Kidney glomerular epithelial cell (primary cell): ENCODE measurements around the gene MRGPRX2.

Experiments used
- DNase-seq: peaks from one replicate; lab custom pipeline; 2025; lab: John Stamatoyannopoulos, UW

MRGPRX2 gene

DNA sequence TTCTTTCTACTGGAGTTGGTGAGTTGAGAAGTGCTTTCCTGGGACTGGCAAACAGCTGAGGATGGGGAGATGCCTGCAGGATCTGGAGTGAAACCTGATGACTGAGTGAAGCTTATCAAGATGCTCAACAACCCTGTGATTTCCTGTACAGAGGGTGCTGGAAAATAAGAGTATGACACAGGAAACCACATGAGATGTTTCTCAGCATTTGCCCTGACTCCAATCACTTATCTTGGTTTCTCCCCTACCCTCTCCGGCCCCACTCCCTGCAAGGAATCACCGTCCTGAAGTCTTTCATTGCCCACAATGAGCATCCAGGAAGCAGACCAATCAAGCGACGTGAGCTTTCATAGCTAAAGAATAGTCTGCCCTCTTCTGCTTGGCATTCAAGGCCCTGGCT is at the start of gene MRGPRX2:
Gene MRGPRX2, minus strand, starts transcription at position 89 of the 400 bp plus-strand sequence. CDS start 4,315 bp downstream, outside the sequence.
- no peak for DNase-seq

DNA sequence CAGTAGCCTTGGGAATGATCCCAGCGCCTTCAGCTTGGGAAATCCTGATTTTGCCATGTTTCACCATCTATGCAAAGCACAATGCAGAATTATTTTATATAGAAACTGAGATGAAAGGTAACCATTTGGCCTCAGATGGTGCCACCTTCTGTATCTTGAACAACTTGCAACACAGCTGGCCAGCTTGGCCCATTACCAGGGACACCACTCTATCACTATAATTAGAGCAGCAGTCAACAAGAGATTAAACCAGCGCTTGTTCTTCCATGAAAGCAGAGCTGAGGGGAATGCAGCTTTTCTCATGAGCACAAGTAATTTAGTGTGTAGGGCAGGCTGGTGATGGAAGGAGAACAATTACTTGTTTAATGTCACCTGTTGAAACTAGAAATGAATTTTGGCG is 49.8 kb upstream of the MRGPRX2 start:
- no peak for DNase-seq

DNA sequence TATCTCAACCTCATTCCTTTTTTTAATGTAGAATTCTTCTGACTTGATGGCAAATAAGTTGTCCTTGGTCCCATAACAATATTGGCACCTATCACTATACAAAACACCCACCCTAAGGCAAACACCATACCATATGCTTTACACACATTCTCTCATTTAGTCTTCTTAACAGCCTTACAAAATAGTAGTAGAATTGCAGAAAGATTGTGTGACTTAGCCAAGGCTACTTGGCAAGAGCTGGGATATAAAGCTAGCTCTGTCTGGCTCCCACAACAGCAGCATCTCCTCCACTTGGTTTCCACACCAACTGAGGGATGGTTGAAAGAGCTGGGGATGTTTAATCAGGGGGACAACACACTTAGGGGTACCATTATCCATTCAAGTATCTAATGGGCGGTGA is 46.6 kb upstream of the MRGPRX2 start:
- no peak for DNase-seq

DNA sequence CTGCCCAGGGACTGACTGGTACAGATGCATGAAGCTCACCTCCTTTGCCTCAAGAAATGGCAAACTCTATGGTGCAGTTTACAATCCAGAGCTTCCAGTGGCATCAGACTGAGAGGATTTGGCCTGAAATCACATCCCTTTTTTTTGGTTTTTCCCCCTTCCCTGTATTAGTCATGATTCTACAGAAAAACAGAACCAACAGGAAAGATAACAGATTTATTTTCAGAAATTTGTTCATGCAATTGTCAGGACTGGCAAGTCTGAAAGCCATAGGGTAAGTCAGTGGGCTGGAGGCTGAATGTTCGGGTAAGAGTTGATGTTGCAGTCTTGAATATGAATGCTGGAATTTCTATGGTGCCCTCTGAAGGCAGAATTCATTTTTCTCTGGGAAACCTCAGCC is 44.5 kb upstream of the MRGPRX2 start:
- no peak for DNase-seq

DNA sequence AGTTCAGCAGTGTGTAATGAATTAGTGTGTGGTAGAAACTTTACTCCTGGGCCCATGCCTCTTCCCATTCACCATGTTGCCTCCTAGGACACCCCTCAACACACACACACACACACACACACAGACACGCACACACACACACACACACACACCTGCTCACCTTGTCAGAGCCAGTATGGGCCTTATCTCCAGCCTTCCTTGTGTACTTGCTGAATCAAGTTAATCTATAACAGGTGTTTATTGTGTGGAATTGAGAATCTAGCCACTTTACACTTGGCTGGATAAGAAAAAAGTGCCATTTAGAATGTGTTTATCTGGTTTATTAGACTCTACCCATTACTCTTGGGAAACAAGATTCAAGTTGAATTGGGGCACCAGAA is 42.0 kb upstream of the MRGPRX2 start:
- no peak for DNase-seq

DNA sequence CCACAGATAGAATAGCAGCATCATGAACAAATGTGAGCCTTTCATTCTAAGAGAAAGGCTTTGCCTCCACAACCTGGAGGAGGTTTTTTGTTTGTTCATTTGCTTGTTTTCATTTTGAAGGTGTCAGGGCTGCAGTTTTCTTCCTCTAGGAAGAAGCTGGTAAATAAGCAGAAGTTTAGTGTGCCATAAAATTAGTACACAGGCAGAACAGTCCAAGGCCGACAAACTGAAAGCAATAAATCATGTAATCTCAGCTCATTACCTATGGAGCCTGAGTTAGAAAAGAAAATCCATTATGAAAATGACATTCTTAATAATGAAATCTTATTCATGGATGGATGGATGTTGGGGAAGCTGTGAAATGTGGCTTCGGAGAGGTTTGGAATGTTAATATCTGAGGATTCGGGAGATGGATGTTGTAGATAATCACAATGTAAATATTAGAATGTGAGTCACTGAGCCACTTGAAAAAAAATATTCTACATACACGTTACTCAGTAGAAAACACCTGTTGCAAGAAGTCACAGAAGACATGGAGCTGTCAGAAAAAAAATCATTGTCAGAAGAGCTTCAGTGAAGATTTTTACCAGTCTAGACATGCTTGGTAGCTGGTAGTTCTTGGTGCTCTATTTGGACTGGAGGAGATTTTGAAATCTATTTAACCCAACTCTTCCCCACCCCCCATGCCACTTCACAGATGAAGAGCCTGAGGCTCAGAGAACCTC is 41.4 kb upstream of the MRGPRX2 start:
- no peak for DNase-seq

DNA sequence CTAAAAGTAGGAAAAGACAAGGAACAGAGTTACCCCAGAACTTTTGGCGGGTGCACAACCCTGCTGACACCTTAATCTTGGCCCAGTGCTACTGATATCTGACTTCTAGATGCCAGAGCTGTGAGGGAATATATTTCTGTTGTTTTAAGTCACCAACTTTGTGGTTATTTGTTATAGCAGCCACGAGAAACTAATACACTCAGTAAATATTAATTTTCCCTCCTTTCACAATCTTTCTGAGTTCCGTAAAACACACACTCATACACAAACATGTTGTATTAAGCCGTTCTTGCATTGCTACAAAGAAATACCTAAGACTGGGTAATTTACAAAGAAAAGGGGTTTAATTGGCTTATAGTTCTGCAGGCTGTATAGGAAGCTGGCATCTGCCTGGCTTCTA is 40.4 kb upstream of the MRGPRX2 start:
- DNase-seq, result no peak

DNA sequence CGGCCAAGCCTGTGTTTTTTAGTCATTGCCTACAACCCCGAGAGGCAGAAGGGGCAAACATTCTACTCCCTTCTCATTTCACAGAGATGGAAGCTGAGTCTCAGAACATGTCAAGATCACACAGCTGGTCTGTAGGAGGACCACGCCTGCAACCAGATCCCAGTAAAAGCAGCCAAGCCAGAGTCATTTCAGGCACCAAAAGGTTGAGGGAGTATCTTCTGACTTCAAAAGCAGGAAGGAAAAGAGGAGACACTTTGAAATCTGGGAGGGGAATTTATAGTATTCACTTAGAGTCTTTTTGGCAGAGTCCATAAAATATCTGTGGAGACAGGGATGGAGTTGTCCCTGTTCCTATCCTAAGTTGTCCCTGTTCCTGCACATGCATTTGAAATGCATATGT is 38.6 kb upstream of the MRGPRX2 start:
- DNase-seq, result no peak

DNA sequence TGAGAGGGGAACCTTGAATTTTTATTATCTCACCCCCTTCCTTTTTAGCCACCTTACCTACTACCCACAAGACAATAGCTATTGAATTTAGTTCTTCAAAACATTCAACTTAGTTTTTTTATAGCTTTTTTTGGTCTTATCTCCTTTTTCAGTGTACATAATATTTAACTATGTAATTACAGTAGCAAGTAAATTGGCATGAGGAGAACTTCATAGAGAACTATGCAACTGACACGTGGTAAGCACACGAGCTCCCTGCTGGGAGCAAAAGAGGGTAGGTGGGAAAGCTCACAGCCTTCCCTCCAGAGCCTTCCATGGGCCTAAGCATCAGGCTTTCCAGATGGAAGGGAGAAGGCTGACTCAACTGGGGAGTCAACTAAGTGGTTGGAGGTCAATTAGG is 34.3 kb upstream of the MRGPRX2 start:
- no peak for DNase-seq

DNA sequence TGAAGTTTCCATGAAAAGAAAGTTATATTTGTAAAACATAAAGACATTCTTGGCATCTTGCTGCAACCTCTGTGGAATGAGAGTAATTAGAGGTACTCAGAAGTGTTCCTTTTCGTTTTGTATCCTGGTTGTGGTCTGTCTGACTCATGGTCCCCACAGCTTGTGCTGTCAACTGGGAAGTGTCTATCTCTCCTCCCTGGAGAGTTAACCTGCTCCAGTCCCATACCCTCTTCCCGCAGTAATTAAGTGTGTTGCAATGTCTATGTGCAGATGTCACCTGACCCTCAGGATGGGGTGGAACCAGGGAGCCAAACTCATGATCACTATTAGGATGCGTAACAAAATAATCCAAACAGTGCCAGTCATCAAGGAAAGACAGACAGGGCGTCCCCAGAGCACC is 33.5 kb upstream of the MRGPRX2 start:
- DNase-seq, result peak; percentile 5

DNA sequence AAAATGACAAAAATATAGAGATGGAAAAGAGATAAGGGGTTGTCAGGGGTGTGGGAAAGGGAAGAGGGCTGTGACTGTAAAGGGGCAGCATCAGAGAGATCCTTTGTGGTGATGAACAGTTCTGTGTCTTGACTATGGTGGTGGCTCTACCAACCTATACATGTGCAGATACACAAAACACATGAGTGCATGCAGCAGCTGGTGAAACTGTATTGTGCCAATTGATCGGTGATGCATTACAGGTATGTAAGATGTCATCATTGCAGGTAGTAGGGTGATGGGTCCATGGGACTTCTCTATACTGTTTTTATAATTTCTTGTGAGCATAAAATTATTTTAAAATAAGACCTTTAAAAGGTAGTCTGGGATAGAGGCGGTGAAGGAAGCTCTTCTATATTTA is 32.3 kb upstream of the MRGPRX2 start:
- no peak for DNase-seq

DNA sequence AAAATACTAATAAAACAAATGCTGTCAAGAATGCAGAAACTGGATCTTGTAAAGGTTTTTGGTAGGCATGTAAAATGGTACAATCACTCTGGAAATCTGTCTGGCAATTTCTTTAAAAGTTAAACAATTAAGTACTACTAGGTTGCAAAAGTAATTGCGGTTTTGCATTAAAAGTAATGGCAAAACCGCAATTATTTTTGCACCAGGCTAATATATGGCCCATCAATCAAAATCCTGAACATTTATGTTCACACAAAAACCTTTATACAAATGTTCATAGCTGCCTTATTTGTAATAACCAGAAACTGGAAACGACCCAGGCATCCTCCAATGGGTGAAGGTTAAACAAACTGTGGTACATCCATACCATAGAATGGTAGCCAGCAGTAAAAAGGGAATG is 31.8 kb upstream of the MRGPRX2 start:
- no peak for DNase-seq

DNA sequence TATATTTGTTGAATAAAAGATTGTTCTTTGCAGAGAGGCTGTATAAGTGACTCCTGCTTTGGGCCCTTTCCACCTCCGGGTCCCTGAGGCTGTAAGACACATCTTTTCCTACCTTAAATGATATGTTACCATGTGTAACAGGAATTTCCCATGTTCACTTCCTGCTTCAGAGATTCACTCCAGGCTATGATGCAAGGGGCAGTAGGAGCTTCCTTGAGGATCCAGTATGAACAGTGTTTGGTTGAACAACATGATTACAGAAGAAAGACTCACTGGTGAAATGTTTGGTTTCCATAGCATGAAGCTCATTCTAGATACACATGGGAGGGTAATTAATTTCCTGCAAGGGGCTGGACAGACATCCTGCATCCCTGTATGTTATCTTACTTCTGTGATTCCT is 30.8 kb upstream of the MRGPRX2 start:
- DNase-seq, result no peak

DNA sequence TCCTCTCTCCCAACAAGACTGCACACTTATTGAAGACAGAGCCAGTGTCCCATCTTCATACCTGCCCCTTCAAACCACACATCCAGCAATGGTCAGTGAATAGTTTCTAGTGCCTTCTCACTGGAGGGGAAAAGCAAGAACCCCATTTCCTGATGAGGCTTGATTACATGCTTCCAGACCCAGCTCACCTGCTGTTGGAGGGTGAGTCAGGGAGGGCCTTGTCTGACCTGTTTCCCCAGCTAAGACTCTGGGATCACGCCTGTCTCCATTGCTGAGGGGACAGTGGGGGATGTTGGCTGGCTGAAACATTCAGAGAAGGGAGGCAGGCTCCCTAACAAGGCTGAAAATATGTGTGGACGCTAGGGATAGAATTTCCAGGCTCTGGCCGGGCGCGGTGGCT is 28.9 kb upstream of the MRGPRX2 start:
- DNase-seq, result no peak

DNA sequence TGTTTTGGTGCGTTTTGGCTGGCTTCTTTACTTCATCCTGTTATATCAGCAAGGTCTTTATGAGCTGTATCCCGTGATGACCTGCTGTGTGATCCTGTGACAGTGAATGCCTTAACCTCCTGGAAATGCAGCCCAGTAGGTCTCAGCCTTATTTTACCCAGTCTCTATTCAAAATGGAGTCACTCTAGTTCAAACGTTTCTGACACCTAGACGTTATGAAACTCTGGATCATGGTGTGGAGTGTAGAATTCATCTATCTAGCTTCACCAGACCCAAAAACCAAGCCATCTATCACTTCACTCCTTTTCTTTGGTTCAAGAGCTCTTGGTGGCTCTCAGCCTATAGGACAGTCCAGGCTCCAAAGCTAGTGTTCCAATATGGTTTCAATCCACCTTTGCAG is 28.3 kb upstream of the MRGPRX2 start:
- no peak for DNase-seq

DNA sequence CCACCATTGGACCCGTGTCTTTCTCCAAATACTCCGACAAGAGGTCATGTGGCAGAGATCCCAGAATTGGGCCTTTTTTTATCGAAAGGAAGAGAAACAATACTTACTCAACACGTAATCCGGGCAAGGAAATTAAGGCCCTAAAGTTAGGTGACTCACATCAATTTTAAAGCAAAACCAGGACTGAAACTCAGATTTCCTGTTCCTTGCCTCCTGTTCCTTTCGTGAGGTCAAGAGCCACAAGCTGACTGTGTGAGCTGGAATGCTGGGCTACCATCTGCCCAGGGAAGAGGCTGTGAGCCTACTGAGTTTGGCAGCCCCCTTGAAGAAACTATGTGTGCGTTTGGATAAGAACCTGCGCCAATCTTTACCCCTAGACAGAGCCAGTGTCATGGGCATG is 27.1 kb upstream of the MRGPRX2 start:
- DNase-seq, result no peak

DNA sequence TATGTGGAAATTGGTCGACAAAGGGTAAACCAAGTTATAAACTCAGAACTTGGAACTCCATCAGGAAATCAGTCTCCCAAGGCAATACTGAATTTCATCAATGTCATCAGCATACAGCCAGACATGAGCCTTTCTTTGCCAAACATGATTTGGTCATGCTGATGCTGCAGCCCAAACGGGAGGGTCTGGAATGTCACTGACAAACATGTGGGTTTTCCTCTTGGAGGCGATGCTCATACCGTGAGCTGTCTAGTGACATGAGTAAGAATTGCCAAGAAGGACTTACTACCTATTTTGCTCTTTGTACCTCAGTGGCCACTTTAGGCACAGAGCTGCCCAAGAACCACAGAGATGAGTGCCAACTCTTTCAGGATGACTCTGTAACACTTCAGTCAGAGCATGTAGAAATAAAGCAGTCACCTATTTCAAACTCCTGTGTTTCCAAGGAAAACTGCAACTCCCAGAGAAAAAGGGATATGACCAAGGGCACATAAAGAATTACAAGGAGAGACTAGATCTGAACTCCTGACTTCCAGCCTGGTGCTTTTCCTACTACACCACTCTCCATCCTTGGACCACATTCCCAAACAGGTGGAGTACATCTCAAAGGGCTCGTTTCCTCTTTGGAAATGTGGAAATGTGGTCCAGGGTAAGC is 24.3 kb upstream of the MRGPRX2 start:
- no peak for DNase-seq

DNA sequence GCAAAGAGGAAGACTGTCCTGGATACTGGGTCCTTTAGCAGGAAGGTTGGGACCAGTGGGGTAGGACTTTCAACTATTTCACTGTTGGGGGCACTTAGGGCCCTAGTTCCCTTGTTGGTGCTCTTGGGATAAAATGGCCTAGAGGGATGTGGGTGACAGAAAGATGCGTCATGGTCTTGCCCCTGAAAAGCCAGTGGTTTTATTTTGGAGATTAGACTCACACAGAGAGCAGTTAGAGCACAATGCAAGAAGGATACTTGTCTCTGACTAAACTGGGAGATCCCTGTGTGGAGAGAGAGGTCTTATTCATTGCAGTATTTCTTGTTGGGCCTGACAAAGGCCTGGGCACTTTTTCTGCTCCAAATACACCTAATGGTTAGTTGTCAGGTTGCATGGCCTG is 22.6 kb upstream of the MRGPRX2 start:
- DNase-seq, result no peak

DNA sequence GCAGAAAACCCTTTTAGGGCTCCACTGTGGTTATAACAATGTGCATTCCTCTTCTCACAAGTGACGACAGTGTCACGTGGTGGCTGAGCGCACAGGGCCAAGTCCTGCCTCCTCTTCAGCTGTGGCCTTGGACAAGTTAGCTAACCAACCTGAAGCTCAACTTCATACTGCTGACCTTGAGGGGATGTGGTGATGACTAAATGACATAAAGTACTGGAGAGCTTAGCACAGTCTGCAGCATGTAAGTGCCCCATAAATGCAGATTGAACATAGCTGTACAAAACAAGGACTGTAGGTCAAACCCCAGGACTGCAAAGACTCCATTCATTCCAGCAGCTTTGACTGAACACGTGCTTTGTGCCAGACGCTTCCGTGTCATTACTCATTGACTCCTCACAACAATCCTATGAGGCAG is 20.1 kb upstream of the MRGPRX2 start:
- no peak for DNase-seq

DNA sequence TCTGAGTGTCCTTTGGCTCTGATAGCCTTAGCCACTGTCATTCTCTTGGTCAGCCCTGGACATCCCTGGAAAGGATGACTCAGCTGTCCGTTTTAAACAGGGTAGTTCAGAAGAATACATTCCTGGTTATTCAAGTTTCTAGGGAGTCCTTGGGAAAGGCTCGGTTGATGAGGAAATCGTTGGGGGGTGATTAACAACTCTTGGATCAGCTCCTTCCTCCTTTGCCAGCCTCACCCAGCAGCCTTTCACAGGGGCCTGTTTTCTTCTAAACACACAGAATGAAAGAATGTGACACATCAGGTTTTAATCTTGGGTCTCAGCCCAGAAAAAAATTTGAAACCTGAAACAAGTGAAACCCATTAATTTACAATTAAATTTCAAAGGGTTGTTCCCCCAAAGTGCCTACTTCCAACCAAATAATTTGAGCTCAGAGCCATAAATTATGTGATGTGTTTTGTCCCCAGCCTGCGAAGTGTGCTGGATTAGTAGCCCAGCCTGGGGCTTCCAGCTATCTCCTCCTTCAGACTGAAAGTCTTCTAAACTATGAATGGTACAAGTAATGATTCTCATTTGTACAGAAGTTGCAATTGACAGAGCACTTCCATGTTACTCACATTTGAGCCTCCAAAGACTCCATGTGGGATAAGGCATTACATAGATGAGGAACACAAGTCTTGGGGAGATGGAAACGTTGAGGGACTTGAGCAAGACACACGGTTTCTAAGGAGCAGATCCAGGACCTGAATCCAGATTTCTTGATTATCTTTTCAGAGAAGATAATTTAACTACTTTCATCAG is 19.3 kb upstream of the MRGPRX2 start:
- peak; percentile 18 for DNase-seq

DNA sequence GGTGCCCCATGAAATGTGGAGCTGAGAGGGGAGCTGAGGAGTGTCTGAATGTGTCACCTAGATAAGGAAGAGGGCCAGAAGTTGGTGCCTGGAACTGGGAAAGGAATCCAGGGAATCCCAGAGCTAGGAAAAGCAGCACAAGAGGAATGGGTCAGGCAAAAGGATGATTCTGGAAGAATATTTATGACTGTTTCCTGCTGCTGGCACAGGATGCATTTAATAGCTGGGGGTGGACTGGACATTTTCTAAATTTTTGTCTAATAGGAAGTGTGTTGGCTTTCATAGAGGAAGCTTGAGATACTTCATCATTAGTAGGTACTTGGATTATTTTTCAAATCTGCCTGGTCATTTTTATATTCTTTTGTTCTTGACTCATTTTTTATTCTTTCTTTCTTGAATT is 17.4 kb upstream of the MRGPRX2 start:
- no peak for DNase-seq

DNA sequence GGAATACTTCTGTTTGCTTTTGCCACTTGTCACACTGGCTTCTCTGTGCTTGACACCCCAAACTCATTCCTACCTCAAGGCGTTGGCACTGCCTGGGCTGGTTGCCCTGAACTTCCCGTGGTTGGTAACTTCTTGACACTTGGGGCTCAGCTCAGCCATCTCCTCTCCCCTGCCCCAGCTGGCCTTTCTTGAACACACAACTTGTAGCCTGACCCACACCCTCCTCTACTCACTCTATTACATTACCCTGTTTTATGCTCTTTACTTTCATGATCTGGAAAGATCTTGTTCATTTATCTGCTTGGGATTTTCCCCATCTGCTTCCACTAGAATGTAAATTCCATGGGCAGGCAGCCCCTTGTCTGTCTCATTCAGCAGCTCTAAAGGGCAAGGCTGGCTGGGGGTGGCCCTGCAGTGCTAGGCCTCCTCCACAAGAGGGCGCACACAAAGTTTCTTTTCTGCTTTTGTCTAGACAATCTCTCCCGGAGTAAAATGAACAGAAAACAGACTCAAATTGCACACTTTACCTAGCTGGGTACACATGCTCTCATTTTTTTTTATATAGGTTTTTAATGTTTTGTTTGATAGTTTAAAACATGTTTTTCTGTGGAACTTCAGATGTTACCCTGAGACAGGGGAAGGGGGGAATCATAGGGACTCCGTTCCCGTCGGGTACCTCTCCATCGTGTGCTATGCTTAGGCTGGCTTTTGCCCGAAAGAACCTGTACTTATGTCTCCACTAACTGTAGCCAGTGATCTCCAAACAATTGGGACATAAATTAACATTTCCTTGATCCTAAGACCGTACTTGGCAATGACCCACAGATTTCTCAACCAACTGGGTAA is 16.4 kb upstream of the MRGPRX2 start:
- DNase-seq, result no peak
